Right lobe of liver (tissue), 6 donors: Measurements from ENCODE around the gene LLGL2. TPM values are rescaled to one million over a fixed set of nuclear protein-coding genes. Genes with fewer than 3 reads are reported as not detected.

Experiments used
- ATAC-seq, 4 donors: fragments of 200-7000 bp; cut with Tn5 transposase; one replicate each; pipeline ENCODE4 v1.9.1; 2020; ENCODE audit warnings: mild to moderate bottlenecking in 4 of 4, moderate library complexity in 4 of 4
- DNase-seq, 3 donors: peaks; one replicate each; pipeline ENCODE4 v3.0.0-alpha.2; 2020
- H3K27ac ChIP-seq, 3 donors: fragments of 200-600 bp; one replicate each; pipeline ENCODE4 v1.8.0; 2022
- H3K27me3 ChIP-seq, 2 donors: fragments of 200-600 bp; one replicate each; pipeline ENCODE4 v1.8.0; 2022
- H3K36me3 ChIP-seq, 4 donors: fragments of 200-600 bp; sonication (generic) in 1 of 4; one replicate each; pipeline versions ENCODE4 v1.5.1 to v1.8.0; 2017 to 2022; ENCODE audit warnings: control low read depth in 1 of 4
- H3K4me1 ChIP-seq, 4 donors: fragments of 200-600 bp; sonication (generic) in 1 of 4; one replicate each; pipeline versions ENCODE4 v1.5.1 to v1.8.0; 2017 to 2022; ENCODE audit warnings: control low read depth in 1 of 4
- H3K4me3 ChIP-seq, 3 donors: fragments of 200-600 bp; one replicate each; pipeline ENCODE4 v1.8.0; 2022
- H3K9me3 ChIP-seq, 4 donors: fragments of 200-600 bp; sonication (generic) in 1 of 4; one replicate each; pipeline versions ENCODE4 v1.5.1 to v1.8.0; 2017 to 2022; ENCODE audit warnings: control low read depth in 1 of 4
- CTCF ChIP-seq, 4 donors: fragments of 200-600 bp in 3 of 4; fragments of 450-650 bp in 1 of 4; IDR thresholded peaks; one replicate each; pipeline versions ENCODE4 v1.5.1 to v1.8.0; 2016 to 2022; ENCODE audit warnings: antibody characterized with exemption in 4 of 4, mild to moderate bottlenecking in 2 of 4
- POLR2A ChIP-seq: fragments of 450-650 bp; IDR thresholded peaks from one replicate; pipeline ENCODE4 v1.6.1; 2017; ENCODE audit warnings: antibody characterized with exemption, mild to moderate bottlenecking
- WGBS: methylation state at CpG from one replicate; pipeline ENCODE4 v1.1.6; 2018; ENCODE audit warnings: low coverage, low lambda C conversion rate; ENCODE audit not compliant: insufficient coverage; ENCODE audit errors: missing lambda C conversion rate; 5-methylcytosine and 5-hydroxymethylcytosine counted together
- intact Hi-C, 2 donors: fragments of 100-400 bp; cut with DNase I; formaldehyde crosslinking; loops; one replicate each; pipeline versions ENCODE4 v1.11.2 to v1.14.1; 2022
- total RNA-seq, 6 experiments: library from RNA; depleted of rRNA in 2 of 6; stranded (reverse); fragments of >200 nt in 2 of 6; fragmentation: NEBNext Ultra II Directional in 3 of 6; extraction: Animal tissue kit (Norgen Biotek cat#: 25700) in 3 of 6; gene quantifications; one replicate each; pipeline versions ENCODE4 v1.1.0 to v1.2.4, GENCODE V29; 2016 to 2023
- donor health status: DM: no; HTN: yes; CAD: no.
- donor health status: DM: no; HTN: no; CAD: no.
- donor health status: DM: no; HTN: no; CAD: no.
- donor health status: DM: no; HTN: yes; CAD: no.
- donor health status: DM: no; HTN: yes; CAD: no.

The LLGL2 gene
- total RNA-seq, 6 experiments from 2014 or later = 32.8 to 71.4 (median 44.6) TPM

- H3K9me3 ChIP-seq = no peaks in the 10 kb centered on the region
- intact Hi-C loops = no loop called here
- H3K4me3 ChIP-seq = no peak overlapping the region
- no CpG with 5 or more reads among the region's 15 CpGs for WGBS
- peaks cover 0 to 18% (median 0%) of the 10 kb centered on the region in 4 donors for H3K4me1 ChIP-seq
- no peaks in the 10 kb centered on the region for H3K27me3 ChIP-seq
- no peak overlapping the region for H3K27ac ChIP-seq
- TF ChIP-seq POLR2A = no peak
- TF ChIP-seq CTCF (IDR thresholded peaks at IDR 0.05) = no peak
- DNase-seq (no peak), ATAC-seq (peak in 2 of 4 donors; percentile 31 to 44)
- peaks cover 0 to 11% (median 1%) of the 10 kb centered on the region in 4 donors for H3K36me3 ChIP-seq
Observed at GRCh38 chr17:75535119-75535537, 9.6 kb downstream of the LLGL2 start.

GRCh38 chr17:75535871-75536270, 10.4 kb downstream of the LLGL2 start:
- Histone ChIP-seq H3K9me3 (no peaks in the 10 kb centered on the region), H3K4me3 (no peak overlapping the region), H3K27me3 (no peaks in the 10 kb centered on the region), H3K4me1 (peaks cover 0 to 21% (median 0%) of the 10 kb centered on the region in 4 donors), H3K36me3 (peaks cover 0 to 11% (median 1%) of the 10 kb centered on the region in 4 donors), H3K27ac (no peak overlapping the region)
- DNase-seq (no peak), ATAC-seq (no peak)
- 92% methylated on average over 7 of the region's 8 CpGs for WGBS
- intact Hi-C loops = no loop called here
- TF ChIP-seq POLR2A (no peak), CTCF (IDR thresholded peaks at IDR 0.05) (no peak)

- H3K27me3 ChIP-seq = no peaks in the 10 kb centered on the region
- TF ChIP-seq POLR2A (no peak), CTCF (IDR thresholded peaks at IDR 0.05) (no peak)
- peaks cover 0 to 11% (median 1%) of the 10 kb centered on the region in 4 donors for H3K36me3 ChIP-seq
- intact Hi-C loops = no loop called here
- H3K9me3 ChIP-seq = no peaks in the 10 kb centered on the region
- H3K4me3 ChIP-seq = no peak overlapping the region
- DNase-seq (no peak), ATAC-seq (no peak)
- H3K27ac ChIP-seq = no peak overlapping the region
- WGBS = 78% methylated on average over 6 of the region's 10 CpGs
- H3K4me1 ChIP-seq = peaks cover 0 to 26% (median 0%) of the 10 kb centered on the region in 4 donors
Observed at GRCh38 chr17:75536366-75536765, 10.9 kb downstream of the LLGL2 start.

GRCh38 chr17:75539967-75540729, 14.7 kb downstream of the LLGL2 start:
- DNase-seq = no peak
- 38% methylated on average over 1 of the region's 13 CpGs for WGBS
- Histone ChIP-seq H3K4me1 (peaks cover 0 to 42% (median 2%) of the 10 kb centered on the region in 4 donors), H3K9me3 (no peaks in the 10 kb centered on the region), H3K27ac (no peak overlapping the region), H3K4me3 (no peak overlapping the region), H3K27me3 (no peaks in the 10 kb centered on the region), H3K36me3 (no peaks in the 10 kb centered on the region)
- peak in 2 of 4 donors; percentile 5 to 8 for ATAC-seq
- TF ChIP-seq POLR2A (no peak), CTCF (IDR thresholded peaks at IDR 0.05) (no peak)
- intact Hi-C loops = no loop called here
